CD14-positive monocyte (primary cell): ENCODE data around the gene THG1L. TPM values are rescaled to one million over a fixed set of nuclear protein-coding genes. Genes with fewer than 3 reads are reported as not detected.

Source experiments
- DNase-seq, 3 donors: peaks; one replicate each; pipeline ENCODE4 v3.0.0-alpha.2; 2011 to 2022
- H2AFZ ChIP-seq: 2 replicates; pipeline ENCODE4 v1.6.0; 2012; ENCODE audit warnings: mild to moderate bottlenecking, low read depth, low read length, inconsistent platforms; ENCODE audit not compliant: insufficient read depth, poor library complexity, severe bottlenecking
- H3K27ac ChIP-seq, 2 donors: 1 replicate in 1 of 2; 2 replicates in 1 of 2; pipeline ENCODE4 v1.5.1; 2012 to 2013; ENCODE audit warnings: low read length in 2 of 2, control low read depth in 1 of 2, inconsistent platforms in 1 of 2, low read depth in 1 of 2, mild to moderate bottlenecking in 1 of 2
- H3K27me3 ChIP-seq, 2 donors: one replicate each; pipeline versions ENCODE4 v1.6.0 to v1.6.1; 2011 to 2013; ENCODE audit warnings: low read length in 2 of 2; ENCODE audit not compliant: control insufficient read depth in 2 of 2, insufficient read depth in 2 of 2
- H3K36me3 ChIP-seq, 2 donors: replicated peaks in 1 of 2; 1 replicate in 1 of 2; 2 replicates in 1 of 2; pipeline versions ENCODE4 v1.5.1 to v1.6.1; 2012 to 2013; ENCODE audit warnings: low read length in 2 of 2, control low read depth in 1 of 2, inconsistent platforms in 1 of 2, mild to moderate bottlenecking in 1 of 2; ENCODE audit not compliant: insufficient read depth in 2 of 2, control insufficient read depth in 1 of 2
- H3K4me1 ChIP-seq, 2 donors: 1 replicate in 1 of 2; 2 replicates in 1 of 2; pipeline versions ENCODE4 v1.5.1 to v1.6.1; 2012 to 2013; ENCODE audit warnings: low read length in 2 of 2, control low read depth in 1 of 2, inconsistent platforms in 1 of 2, mild to moderate bottlenecking in 1 of 2, moderate library complexity in 1 of 2; ENCODE audit not compliant: insufficient read depth in 2 of 2, control insufficient read depth in 1 of 2
- H3K4me2 ChIP-seq: replicated peaks from 2 replicates; pipeline ENCODE3; 2012; ENCODE audit warnings: low read length, moderate library complexity, mild to moderate bottlenecking; ENCODE audit not compliant: poor library complexity, severe bottlenecking; ENCODE audit errors: extremely low read depth
- H3K4me3 ChIP-seq, 3 experiments: fragments of 200-600 bp in 1 of 3; sonication (generic) in 1 of 3; replicated peaks in 1 of 3; 1 replicate in 2 of 3; 2 replicates in 1 of 3; pipeline ENCODE4 v1.5.1; 2011 to 2013; ENCODE audit warnings: low read length in 3 of 3, mild to moderate bottlenecking in 3 of 3, control low read depth in 2 of 3, low read depth in 2 of 3, inconsistent platforms in 1 of 3, moderate library complexity in 1 of 3
- H3K79me2 ChIP-seq: 2 replicates; pipeline ENCODE4 v1.6.0; 2012; ENCODE audit warnings: mild to moderate bottlenecking, control low read depth, inconsistent platforms, low read length, moderate library complexity; ENCODE audit not compliant: insufficient read depth
- H3K9ac ChIP-seq: 2 replicates; pipeline ENCODE4 v1.6.0; 2017; ENCODE audit warnings: low read length, mild to moderate bottlenecking; ENCODE audit not compliant: insufficient read depth, poor library complexity, severe bottlenecking
- H3K9me3 ChIP-seq, 2 donors: replicated peaks in 1 of 2; 1 replicate in 1 of 2; 2 replicates in 1 of 2; pipeline versions ENCODE4 v1.5.1 to v1.6.1; 2012 to 2013; ENCODE audit warnings: low read length in 2 of 2, control low read depth in 1 of 2; ENCODE audit not compliant: control insufficient read depth in 1 of 2, insufficient read depth in 1 of 2
- H4K20me1 ChIP-seq: 2 replicates; pipeline ENCODE4 v1.6.0; 2012; ENCODE audit warnings: mild to moderate bottlenecking, low read length, control low read depth, moderate library complexity; ENCODE audit not compliant: insufficient read depth
- H3K27ac Mint-ChIP-seq, 7 donors: one replicate each; pipeline ENCODE4 v1.8.0; 2020; ENCODE audit warnings: mild to moderate bottlenecking in 7 of 7, mixed read lengths in 7 of 7, moderate library complexity in 6 of 7, inconsistent platforms in 2 of 7
- H3K27me3 Mint-ChIP-seq, 3 donors: one replicate each; pipeline ENCODE4 v1.8.0; 2021 to 2022; ENCODE audit warnings: low read depth in 3 of 3, mild to moderate bottlenecking in 3 of 3, mixed read lengths in 3 of 3, moderate library complexity in 3 of 3, inconsistent platforms in 1 of 3
- H3K36me3 Mint-ChIP-seq, 2 donors: one replicate each; pipeline ENCODE4 v1.8.0; 2020; ENCODE audit warnings: mixed read lengths in 2 of 2, inconsistent platforms in 1 of 2, mild to moderate bottlenecking in 1 of 2
- H3K4me1 Mint-ChIP-seq: one replicate; pipeline ENCODE4 v1.8.0; 2020; ENCODE audit warnings: mild to moderate bottlenecking, mixed read lengths
- H3K4me3 Mint-ChIP-seq, 2 donors: one replicate each; pipeline ENCODE4 v1.8.0; 2020; ENCODE audit warnings: mild to moderate bottlenecking in 2 of 2, mixed read lengths in 2 of 2, moderate library complexity in 1 of 2
- H3K9me3 Mint-ChIP-seq, 7 donors: one replicate each; pipeline ENCODE4 v1.8.0; 2020 to 2022; ENCODE audit warnings: mixed read lengths in 7 of 7, mild to moderate bottlenecking in 6 of 7, moderate library complexity in 6 of 7, inconsistent platforms in 2 of 7
- CTCF ChIP-seq: fragments of 200-600 bp; IDR thresholded peaks from one replicate; pipeline ENCODE4 v1.8.0; 2022; ENCODE audit warnings: antibody characterized with exemption, mild to moderate bottlenecking
- WGBS: methylation state at CpG from one replicate; pipeline ENCODE4 v1.1.5; 2013; ENCODE audit warnings: missing lambda C conversion rate; ENCODE audit not compliant: insufficient coverage; 5-methylcytosine and 5-hydroxymethylcytosine counted together
- intact Hi-C, 2 donors: fragments of 100-400 bp; cut with micrococcal nuclease; formaldehyde crosslinking; loops; one replicate each; pipeline versions ENCODE4 v1.15.0 to v1.15.1; 2023
- polyA plus RNA-seq, 3 donors: library from polyadenylated mRNA; depleted of rRNA in 1 of 3; unstranded in 2 of 3; stranded (reverse) in 1 of 3; fragments of 300-500 nt in 2 of 3; fragments of >200 nt in 1 of 3; fragmentation: Illumina TruSeq in 2 of 3; gene quantifications; 1 replicate in 2 of 3; 2 replicates in 1 of 3; pipeline ENCODE4 v1.2.3, GENCODE V29; 2012 to 2021

THG1L gene
- polyA plus RNA-seq, 3 donors = 7.6 to 12.2 (median 7.6) TPM

GRCh38 chr5:157687198-157687554, 44.0 kb upstream of the THG1L start:
- Histone ChIP-seq H3K27ac (no peak overlapping the region), H2AFZ (no peak overlapping the region), H3K9me3 (peaks cover 0 to 14% of the 10 kb centered on the region in 2 donors), H3K36me3 (no peaks in the 10 kb centered on the region), H3K4me1 (no peaks in the 10 kb centered on the region), H3K4me3 (no peak overlapping the region), H4K20me1 (no peaks in the 10 kb centered on the region), H3K27me3 (peaks cover 0 to 4% of the 10 kb centered on the region in 2 donors), H3K4me2 (no peak overlapping the region), H3K79me2 (no peaks in the 10 kb centered on the region), H3K9ac (no peak overlapping the region)
- no peak for DNase-seq
- no peaks in the 10 kb centered on the region for H3K36me3 Mint-ChIP-seq
- no peak overlapping the region for H3K27ac Mint-ChIP-seq
- no CpG with 5 or more reads among the region's 1 CpG for WGBS
- no peak for TF ChIP-seq CTCF
- no peak overlapping the region for H3K4me3 Mint-ChIP-seq
- peaks cover 7 to 18% (median 14%) of the 10 kb centered on the region in 7 donors for H3K9me3 Mint-ChIP-seq
- intact Hi-C loops = no loop called here
- no peaks in the 10 kb centered on the region for H3K4me1 Mint-ChIP-seq
- H3K27me3 Mint-ChIP-seq = peaks cover 0 to 22% (median 5%) of the 10 kb centered on the region in 3 donors

DNA sequence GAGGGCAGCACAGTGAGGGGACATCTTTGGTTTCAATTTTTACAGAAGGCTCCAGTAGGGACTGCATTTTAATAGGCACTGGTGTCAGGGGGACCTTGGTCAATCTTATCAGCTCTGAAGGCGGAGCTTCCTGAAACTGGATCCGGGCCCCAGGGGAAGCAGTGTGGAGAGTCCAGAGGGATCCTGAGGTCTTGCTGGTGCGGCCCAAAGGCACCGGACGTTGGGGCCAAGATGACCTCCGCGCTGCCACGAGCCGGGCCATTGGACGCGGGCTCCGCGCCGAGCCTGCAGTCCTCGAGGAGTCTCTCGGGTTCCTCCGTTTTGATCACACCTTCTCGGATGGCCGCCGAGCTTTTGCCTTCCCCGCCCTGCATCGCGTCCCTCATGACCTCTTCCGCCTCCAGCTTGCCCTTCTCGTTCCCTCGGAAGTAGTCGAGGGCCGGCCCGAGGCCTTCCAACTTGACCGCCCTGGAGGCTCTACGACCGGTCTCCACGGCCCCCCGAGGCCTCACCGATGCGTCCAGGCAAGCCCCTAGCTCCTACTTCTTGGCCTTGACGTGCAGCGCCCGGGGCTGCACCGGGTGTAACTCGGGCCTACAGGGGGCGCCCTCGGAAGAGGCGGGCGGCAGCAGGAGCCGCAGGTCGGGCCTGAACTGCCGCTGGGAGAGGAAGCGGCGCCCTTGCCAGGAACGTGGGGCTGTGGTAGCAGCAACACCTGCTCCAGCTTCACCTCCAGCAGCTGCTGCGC, 41.1 kb upstream of the THG1L start:
- no peaks in the 10 kb centered on the region for H3K36me3 Mint-ChIP-seq
- Histone ChIP-seq H3K9ac (no peak overlapping the region), H3K4me2 (peak overlapping the region; percentile 9), H3K9me3 (peaks cover 0 to 14% of the 10 kb centered on the region in 2 donors), H3K4me3 (peak overlapping the region in 2 of 3 experiments; percentile 9 to 30), H3K27me3 (peaks cover 0 to 4% of the 10 kb centered on the region in 2 donors), H3K27ac (no peak overlapping the region), H3K4me1 (no peaks in the 10 kb centered on the region), H4K20me1 (no peaks in the 10 kb centered on the region), H3K36me3 (no peaks in the 10 kb centered on the region), H2AFZ (peak overlapping the region; percentile 33), H3K79me2 (no peaks in the 10 kb centered on the region)
- intact Hi-C loops = no loop called here
- peak in 1 of 3 donors; percentile 20 for DNase-seq
- H3K4me3 Mint-ChIP-seq = no peak overlapping the region
- H3K27me3 Mint-ChIP-seq = peaks cover 0 to 20% (median 7%) of the 10 kb centered on the region in 3 donors
- TF ChIP-seq CTCF = peak; percentile 48
- no peak overlapping the region for H3K27ac Mint-ChIP-seq
- 74% methylated on average over 46 of the region's 52 CpGs for WGBS
- peaks cover 10 to 22% (median 19%) of the 10 kb centered on the region in 7 donors for H3K9me3 Mint-ChIP-seq
- H3K4me1 Mint-ChIP-seq = no peaks in the 10 kb centered on the region
